Measurements from ENCODE around the gene METTL21A. TPM values are rescaled to one million over a fixed set of nuclear protein-coding genes. Genes with fewer than 3 reads are reported as not detected.

The METTL21A gene
- total RNA-seq, 6 experiments from 2014 or later: 5.0 to 7.8 (median 7.0) TPM

GRCh38 chr2:207594731-207595130 lies 30.5 kb downstream of the METTL21A start:
- no peak for DNase-seq
- Mint-ChIP-seq H3K27me3 (ENCODE audit: insufficient read depth) (no peaks in the 10 kb centered on the region; the same call in 1 of the 2 replicates), H3K4me3 (no peak overlapping the region), H3K36me3 (ENCODE audit: low read depth) (peaks cover 49% of the 10 kb centered on the region), H3K4me1 (ENCODE audit: low read depth) (peaks cover 8% of the 10 kb centered on the region), H3K27ac (no peak overlapping the region), H3K9me3 (peaks cover 15% of the 10 kb centered on the region)
- TF ChIP-seq CTCF (IDR thresholded peaks at IDR 0.05): no peak

GRCh38 chr2:207594264-207594663 lies 30.9 kb downstream of the METTL21A start:
- H3K27ac Mint-ChIP-seq: no peak overlapping the region
- H3K4me1 Mint-ChIP-seq (ENCODE audit: low read depth): peaks cover 4% of the 10 kb centered on the region
- TF ChIP-seq CTCF (IDR thresholded peaks at IDR 0.05): no peak
- peaks cover 15% of the 10 kb centered on the region for H3K9me3 Mint-ChIP-seq
- H3K36me3 Mint-ChIP-seq (ENCODE audit: low read depth): peaks cover 51% of the 10 kb centered on the region
- no peaks in the 10 kb centered on the region; the same call in 1 of the 2 replicates for H3K27me3 Mint-ChIP-seq (ENCODE audit: insufficient read depth)
- H3K4me3 Mint-ChIP-seq: no peak overlapping the region
- no peak for DNase-seq

GRCh38 chr2:207593277-207593676 lies 31.9 kb downstream of the METTL21A start:
- Mint-ChIP-seq H3K36me3 (ENCODE audit: low read depth) (peaks cover 57% of the 10 kb centered on the region), H3K27ac (no peak overlapping the region), H3K27me3 (ENCODE audit: insufficient read depth) (no peaks in the 10 kb centered on the region; the same call in 1 of the 2 replicates), H3K4me1 (ENCODE audit: low read depth) (no peaks in the 10 kb centered on the region), H3K9me3 (peaks cover 15% of the 10 kb centered on the region), H3K4me3 (no peak overlapping the region)
- TF ChIP-seq CTCF (IDR thresholded peaks at IDR 0.05): no peak
- no peak for DNase-seq

GRCh38 chr2:207589143-207589542 lies 36.1 kb downstream of the METTL21A start:
- Mint-ChIP-seq H3K4me3 (no peak overlapping the region), H3K4me1 (ENCODE audit: low read depth) (no peaks in the 10 kb centered on the region), H3K27me3 (ENCODE audit: insufficient read depth) (no peaks in the 10 kb centered on the region; the same call in 1 of the 2 replicates), H3K27ac (no peak overlapping the region), H3K9me3 (peaks cover 15% of the 10 kb centered on the region), H3K36me3 (ENCODE audit: low read depth) (peaks cover 83% of the 10 kb centered on the region)
- no peak for TF ChIP-seq CTCF (IDR thresholded peaks at IDR 0.05)
- no peak for DNase-seq

- Mint-ChIP-seq H3K4me3 (no peak overlapping the region), H3K9me3 (peaks cover 7% of the 10 kb centered on the region), H3K27ac (no peak overlapping the region), H3K27me3 (ENCODE audit: insufficient read depth) (no peaks in the 10 kb centered on the region), H3K4me1 (ENCODE audit: low read depth) (no peaks in the 10 kb centered on the region), H3K36me3 (ENCODE audit: low read depth) (peaks cover 73% of the 10 kb centered on the region)
- DNase-seq: no peak
- no peak for TF ChIP-seq CTCF (IDR thresholded peaks at IDR 0.05)
These were observed 37.9 kb downstream of the METTL21A start for GRCh38 chr2:207587305-207587704.

GRCh38 chr2:207584952-207585351 lies 40.2 kb downstream of the METTL21A start:
- no peaks in the 10 kb centered on the region for H3K27me3 Mint-ChIP-seq (ENCODE audit: insufficient read depth)
- DNase-seq: no peak
- H3K27ac Mint-ChIP-seq: no peak overlapping the region
- no peaks in the 10 kb centered on the region for H3K9me3 Mint-ChIP-seq
- no peak for TF ChIP-seq CTCF (IDR thresholded peaks at IDR 0.05)
- H3K4me3 Mint-ChIP-seq: no peak overlapping the region
- H3K36me3 Mint-ChIP-seq (ENCODE audit: low read depth): peaks cover 57% of the 10 kb centered on the region
- H3K4me1 Mint-ChIP-seq (ENCODE audit: low read depth): peaks cover under 1% of the 10 kb centered on the region; the same call in 1 of the 2 replicates

All from HFFc6 (cell line).